ENCODE data around the gene AMMECR1.

DNA sequence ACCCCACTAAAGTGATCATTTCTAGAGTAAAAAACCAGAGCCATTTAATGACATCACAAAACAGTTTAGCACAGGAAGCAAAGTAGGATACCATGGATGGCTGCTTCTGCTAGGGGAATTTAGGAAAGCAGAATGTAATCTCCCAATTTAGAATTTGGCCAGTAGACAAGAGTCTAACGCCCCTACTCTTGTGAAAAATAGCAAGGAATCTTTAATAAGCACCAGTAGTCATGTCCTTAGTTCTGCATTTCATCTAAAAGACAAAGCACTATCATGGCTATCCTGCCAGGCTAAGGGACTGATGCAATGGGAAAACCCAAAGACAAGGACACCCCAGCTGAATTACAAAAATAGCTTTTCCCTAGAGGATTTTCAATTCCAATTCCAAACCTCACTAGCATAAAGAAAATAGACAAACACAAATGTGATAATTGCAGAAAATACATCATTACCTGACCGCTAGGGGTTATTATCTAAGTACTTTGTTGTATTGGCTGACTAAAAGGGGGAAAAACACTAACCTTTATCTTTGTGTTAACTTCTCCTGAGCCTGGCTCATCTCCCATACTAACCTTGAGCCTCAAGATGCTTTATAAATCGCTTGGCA lies 2.6 kb upstream of the AMMECR1 start:
- TF ChIP-seq, protein P1, sequence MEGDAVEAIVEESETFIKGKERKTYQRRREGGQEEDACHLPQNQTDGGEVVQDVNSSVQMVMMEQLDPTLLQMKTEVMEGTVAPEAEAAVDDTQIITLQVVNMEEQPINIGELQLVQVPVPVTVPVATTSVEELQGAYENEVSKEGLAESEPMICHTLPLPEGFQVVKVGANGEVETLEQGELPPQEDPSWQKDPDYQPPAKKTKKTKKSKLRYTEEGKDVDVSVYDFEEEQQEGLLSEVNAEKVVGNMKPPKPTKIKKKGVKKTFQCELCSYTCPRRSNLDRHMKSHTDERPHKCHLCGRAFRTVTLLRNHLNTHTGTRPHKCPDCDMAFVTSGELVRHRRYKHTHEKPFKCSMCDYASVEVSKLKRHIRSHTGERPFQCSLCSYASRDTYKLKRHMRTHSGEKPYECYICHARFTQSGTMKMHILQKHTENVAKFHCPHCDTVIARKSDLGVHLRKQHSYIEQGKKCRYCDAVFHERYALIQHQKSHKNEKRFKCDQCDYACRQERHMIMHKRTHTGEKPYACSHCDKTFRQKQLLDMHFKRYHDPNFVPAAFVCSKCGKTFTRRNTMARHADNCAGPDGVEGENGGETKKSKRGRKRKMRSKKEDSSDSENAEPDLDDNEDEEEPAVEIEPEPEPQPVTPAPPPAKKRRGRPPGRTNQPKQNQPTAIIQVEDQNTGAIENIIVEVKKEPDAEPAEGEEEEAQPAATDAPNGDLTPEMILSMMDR (conservative IDR thresholded peaks at IDR 0.05 in 1 of 2, IDR thresholded peaks at IDR 0.05 in 1 of 2; ENCODE audit: extremely low read depth in 1 of 2, insufficient read depth in 1 of 2, low read depth in 1 of 2, low read length in 2 of 2), result no peak
- TF ChIP-seq EZH2 (IDR thresholded peaks at IDR 0.05; ENCODE audit: borderline replicate concordance, low read length), result no peak
